ENCODE data around the gene HABP2. TPM values are rescaled to one million over a fixed set of nuclear protein-coding genes. Genes with fewer than 3 reads are reported as not detected.

HABP2 gene
- polyA plus RNA-seq, 4 donors, result 0.89 to 16.3 (median 1.9) TPM; not detected in 1

GRCh38 chr10:113613977-113614690 lies 61.3 kb downstream of the HABP2 start:
- Histone ChIP-seq H3K36me3 (ENCODE audit: control insufficient read depth in 3 of 3, insufficient read depth in 2 of 3, low read depth in 1 of 3, low read length in 3 of 3) (no peaks in the 10 kb centered on the region), H3K9me3 (ENCODE audit: control insufficient read depth in 2 of 2, insufficient read depth in 1 of 2, low read depth in 1 of 2, low read length in 1 of 2) (no peaks in the 10 kb centered on the region), H3K4me1 (ENCODE audit: control insufficient read depth in 3 of 3, insufficient read depth in 2 of 3, low read depth in 1 of 3, low read length in 2 of 3) (no peaks in the 10 kb centered on the region), H3K27me3 (ENCODE audit: control insufficient read depth in 3 of 3, insufficient read depth in 3 of 3, low read length in 3 of 3) (peaks cover 0 to 29% (median 12%) of the 10 kb centered on the region in 3 donors), H3K27ac (ENCODE audit: low read depth in 1 of 3, low read length in 2 of 3) (no peak overlapping the region), H3K4me3 (ENCODE audit: low read depth in 1 of 3, low read length in 3 of 3) (no peak overlapping the region)
- FAIRE-seq (no peak), DNase-seq (no peak)
- WGBS, 3 donors, result 63 to 68% (median 66%) methylated on average over 15 of the region's 15 CpGs

GRCh38 chr10:113616244-113617074 lies 63.6 kb downstream of the HABP2 start:
- H3K4me3 ChIP-seq (ENCODE audit: low read depth in 1 of 3, low read length in 3 of 3), result no peak overlapping the region
- no peaks in the 10 kb centered on the region for H3K36me3 ChIP-seq (ENCODE audit: control insufficient read depth in 3 of 3, insufficient read depth in 2 of 3, low read depth in 1 of 3, low read length in 3 of 3)
- H3K27me3 ChIP-seq (ENCODE audit: control insufficient read depth in 3 of 3, insufficient read depth in 3 of 3, low read length in 3 of 3), result peaks cover 0 to 26% (median 12%) of the 10 kb centered on the region in 3 donors
- no peaks in the 10 kb centered on the region for H3K9me3 ChIP-seq (ENCODE audit: control insufficient read depth in 2 of 2, insufficient read depth in 1 of 2, low read depth in 1 of 2, low read length in 1 of 2)
- DNase-seq (no peak), FAIRE-seq (no peak)
- H3K27ac ChIP-seq (ENCODE audit: low read depth in 1 of 3, low read length in 2 of 3), result no peak overlapping the region
- no peaks in the 10 kb centered on the region for H3K4me1 ChIP-seq (ENCODE audit: control insufficient read depth in 3 of 3, insufficient read depth in 2 of 3, low read depth in 1 of 3, low read length in 2 of 3)
- 17 to 26% (median 26%) methylated on average over 5 of the region's 5 CpGs for WGBS, 3 donors

GRCh38 chr10:113617086-113617485 lies 64.2 kb downstream of the HABP2 start:
- Histone ChIP-seq H3K27ac (ENCODE audit: low read depth in 1 of 3, low read length in 2 of 3) (no peak overlapping the region), H3K9me3 (ENCODE audit: control insufficient read depth in 2 of 2, insufficient read depth in 1 of 2, low read depth in 1 of 2, low read length in 1 of 2) (no peaks in the 10 kb centered on the region), H3K27me3 (ENCODE audit: control insufficient read depth in 3 of 3, insufficient read depth in 3 of 3, low read length in 3 of 3) (peaks cover 0 to 25% (median 11%) of the 10 kb centered on the region in 3 donors), H3K36me3 (ENCODE audit: control insufficient read depth in 3 of 3, insufficient read depth in 2 of 3, low read depth in 1 of 3, low read length in 3 of 3) (no peaks in the 10 kb centered on the region), H3K4me1 (ENCODE audit: control insufficient read depth in 3 of 3, insufficient read depth in 2 of 3, low read depth in 1 of 3, low read length in 2 of 3) (no peaks in the 10 kb centered on the region), H3K4me3 (ENCODE audit: low read depth in 1 of 3, low read length in 3 of 3) (no peak overlapping the region)
- DNase-seq, result no peak
- 25 to 50% (median 44%) methylated on average over 6 to 7 of the region's 7 CpGs for WGBS, 3 donors
- no peak for FAIRE-seq

GRCh38 chr10:113618338-113618737 lies 65.5 kb downstream of the HABP2 start:
- H3K36me3 ChIP-seq (ENCODE audit: control insufficient read depth in 3 of 3, insufficient read depth in 2 of 3, low read depth in 1 of 3, low read length in 3 of 3), result no peaks in the 10 kb centered on the region
- H3K27me3 ChIP-seq (ENCODE audit: control insufficient read depth in 3 of 3, insufficient read depth in 3 of 3, low read length in 3 of 3), result peaks cover 0 to 29% (median 6%) of the 10 kb centered on the region in 3 donors
- no peak for FAIRE-seq
- H3K4me1 ChIP-seq (ENCODE audit: control insufficient read depth in 3 of 3, insufficient read depth in 2 of 3, low read depth in 1 of 3, low read length in 2 of 3), result no peaks in the 10 kb centered on the region
- 81 to 85% (median 84%) methylated on average over 7 of the region's 7 CpGs for WGBS, 3 donors
- H3K9me3 ChIP-seq (ENCODE audit: control insufficient read depth in 2 of 2, insufficient read depth in 1 of 2, low read depth in 1 of 2, low read length in 1 of 2), result no peaks in the 10 kb centered on the region
- no peak overlapping the region for H3K4me3 ChIP-seq (ENCODE audit: low read depth in 1 of 3, low read length in 3 of 3)
- H3K27ac ChIP-seq (ENCODE audit: low read depth in 1 of 3, low read length in 2 of 3), result no peak overlapping the region
- no peak for DNase-seq

GRCh38 chr10:113619401-113619800 lies 66.5 kb downstream of the HABP2 start:
- no peak for FAIRE-seq
- Histone ChIP-seq H3K9me3 (ENCODE audit: control insufficient read depth in 2 of 2, insufficient read depth in 1 of 2, low read depth in 1 of 2, low read length in 1 of 2) (no peaks in the 10 kb centered on the region), H3K4me3 (ENCODE audit: low read depth in 1 of 3, low read length in 3 of 3) (no peak overlapping the region), H3K27me3 (ENCODE audit: control insufficient read depth in 3 of 3, insufficient read depth in 3 of 3, low read length in 3 of 3) (peaks cover 0 to 29% (median 4%) of the 10 kb centered on the region in 3 donors), H3K4me1 (ENCODE audit: control insufficient read depth in 3 of 3, insufficient read depth in 2 of 3, low read depth in 1 of 3, low read length in 2 of 3) (no peaks in the 10 kb centered on the region), H3K36me3 (ENCODE audit: control insufficient read depth in 3 of 3, insufficient read depth in 2 of 3, low read depth in 1 of 3, low read length in 3 of 3) (no peaks in the 10 kb centered on the region), H3K27ac (ENCODE audit: low read depth in 1 of 3, low read length in 2 of 3) (no peak overlapping the region)
- 82 to 95% (median 87%) methylated on average over 1 of the region's 1 CpG for WGBS, 3 donors
- DNase-seq, result no peak

- DNase-seq (no peak), FAIRE-seq (no peak)
- 76 to 80% (median 80%) methylated on average over 8 of the region's 8 CpGs for whole genome bisulfite sequencing, 3 donors
Measured at GRCh38 chr10:113620511-113620910, 67.7 kb downstream of the HABP2 start.

GRCh38 chr10:113620936-113621335 lies 68.1 kb downstream of the HABP2 start:
- no peaks in the 10 kb centered on the region for H3K36me3 ChIP-seq (ENCODE audit: control insufficient read depth in 3 of 3, insufficient read depth in 2 of 3, low read depth in 1 of 3, low read length in 3 of 3)

More at GRCh38 chr10:113620511-113620910, 67.7 kb downstream of the HABP2 start:
- Histone ChIP-seq H3K4me1 (ENCODE audit: control insufficient read depth in 3 of 3, insufficient read depth in 2 of 3, low read depth in 1 of 3, low read length in 2 of 3) (no peaks in the 10 kb centered on the region), H3K4me3 (ENCODE audit: low read depth in 1 of 3, low read length in 3 of 3) (no peak overlapping the region), H3K27me3 (ENCODE audit: control insufficient read depth in 3 of 3, insufficient read depth in 3 of 3, low read length in 3 of 3) (peaks cover 0 to 25% (median 4%) of the 10 kb centered on the region in 3 donors), H3K27ac (ENCODE audit: low read depth in 1 of 3, low read length in 2 of 3) (no peak overlapping the region), H3K9me3 (ENCODE audit: control insufficient read depth in 2 of 2, insufficient read depth in 1 of 2, low read depth in 1 of 2, low read length in 1 of 2) (no peaks in the 10 kb centered on the region), H3K36me3 (ENCODE audit: control insufficient read depth in 3 of 3, insufficient read depth in 2 of 3, low read depth in 1 of 3, low read length in 3 of 3) (no peaks in the 10 kb centered on the region)

GRCh38 chr10:113621799-113622198 lies 68.9 kb downstream of the HABP2 start:
- no peak for DNase-seq
- Histone ChIP-seq H3K27ac (ENCODE audit: low read depth in 1 of 3, low read length in 2 of 3) (no peak overlapping the region), H3K36me3 (ENCODE audit: control insufficient read depth in 3 of 3, insufficient read depth in 2 of 3, low read depth in 1 of 3, low read length in 3 of 3) (no peaks in the 10 kb centered on the region), H3K27me3 (ENCODE audit: control insufficient read depth in 3 of 3, insufficient read depth in 3 of 3, low read length in 3 of 3) (peaks cover 0 to 26% (median 4%) of the 10 kb centered on the region in 3 donors), H3K9me3 (ENCODE audit: control insufficient read depth in 2 of 2, insufficient read depth in 1 of 2, low read depth in 1 of 2, low read length in 1 of 2) (no peaks in the 10 kb centered on the region), H3K4me3 (ENCODE audit: low read depth in 1 of 3, low read length in 3 of 3) (no peak overlapping the region), H3K4me1 (ENCODE audit: control insufficient read depth in 3 of 3, insufficient read depth in 2 of 3, low read depth in 1 of 3, low read length in 2 of 3) (no peaks in the 10 kb centered on the region)
- no peak for FAIRE-seq
- 74 to 82% (median 79%) methylated on average over 8 of the region's 8 CpGs for WGBS, 3 donors

More at GRCh38 chr10:113620936-113621335, 68.1 kb downstream of the HABP2 start:
- DNase-seq (no peak), FAIRE-seq (no peak)
- H3K9me3 ChIP-seq (ENCODE audit: control insufficient read depth in 2 of 2, insufficient read depth in 1 of 2, low read depth in 1 of 2, low read length in 1 of 2), result no peaks in the 10 kb centered on the region
- H3K27me3 ChIP-seq (ENCODE audit: control insufficient read depth in 3 of 3, insufficient read depth in 3 of 3, low read length in 3 of 3), result peaks cover 0 to 25% (median 4%) of the 10 kb centered on the region in 3 donors
- no peaks in the 10 kb centered on the region for H3K4me1 ChIP-seq (ENCODE audit: control insufficient read depth in 3 of 3, insufficient read depth in 2 of 3, low read depth in 1 of 3, low read length in 2 of 3)
- 87 to 91% (median 90%) methylated on average over 9 of the region's 9 CpGs for WGBS, 3 donors
- H3K27ac ChIP-seq (ENCODE audit: low read depth in 1 of 3, low read length in 2 of 3), result no peak overlapping the region
- H3K4me3 ChIP-seq (ENCODE audit: low read depth in 1 of 3, low read length in 3 of 3), result no peak overlapping the region

Data from small intestine (tissue), 7 donors.